Measurements from ENCODE around the gene BCL11B. TPM values are rescaled to one million over a fixed set of nuclear protein-coding genes. Genes with fewer than 3 reads are reported as not detected.

BCL11B gene
- total and polyA plus RNA-seq, 4 donors, result 0.04 to 0.42 (median 0.16) TPM

DNA sequence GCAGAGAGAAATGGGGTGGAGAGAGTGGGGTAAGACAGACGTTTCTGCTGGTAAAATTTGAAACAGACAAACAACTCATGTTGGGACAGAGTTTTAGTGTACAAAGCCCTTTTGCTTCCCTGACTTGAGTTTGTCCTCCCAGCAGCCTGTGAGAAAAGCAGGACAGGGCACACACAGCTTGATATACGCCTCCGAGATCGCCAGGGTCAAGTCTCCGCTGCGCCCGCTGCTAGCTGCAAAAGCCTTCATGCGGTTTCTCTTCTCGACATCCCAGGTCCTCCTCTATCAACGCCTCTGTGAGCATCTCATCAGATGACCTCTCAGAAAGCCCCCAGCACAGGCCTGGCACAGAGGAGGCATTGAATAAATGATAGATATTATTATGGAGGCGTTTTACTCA lies 9.4 kb upstream of the BCL11B start:
- Histone ChIP-seq H3K9ac (ENCODE audit: low read depth in 1 of 2, low read length in 2 of 2) (no peak overlapping the region), H3K4me1 (ENCODE audit: control insufficient read depth in 4 of 4, insufficient read depth in 4 of 4, low read length in 3 of 4) (no peaks in the 10 kb centered on the region), H3K27me3 (ENCODE audit: control insufficient read depth in 4 of 4, insufficient read depth in 4 of 4, low read length in 3 of 4) (peaks cover 0 to 5% (median under 1%) of the 10 kb centered on the region in 4 donors), H3K27ac (ENCODE audit: low read depth in 1 of 2, low read length in 2 of 2) (no peak overlapping the region), H3K9me3 (ENCODE audit: control insufficient read depth in 4 of 4, low read length in 3 of 4) (no peaks in the 10 kb centered on the region), H3K4me3 (ENCODE audit: low read depth in 1 of 3, low read length in 3 of 3) (no peak overlapping the region), H3K36me3 (ENCODE audit: control insufficient read depth in 4 of 4, insufficient read depth in 3 of 4, low read depth in 1 of 4, low read length in 3 of 4) (no peaks in the 10 kb centered on the region)
- TF ChIP-seq GABPA (IDR thresholded peaks at IDR 0.05 in 1 of 2, conservative IDR thresholded peaks at IDR 0.05 in 1 of 2), result no peak
- TF ChIP-seq JUND (IDR thresholded peaks at IDR 0.05), result no peak
- TF ChIP-seq SP1 (IDR thresholded peaks at IDR 0.05), result no peak
- TF ChIP-seq FOXA2 (IDR thresholded peaks at IDR 0.05), result no peak
- no peak for TF ChIP-seq NR2F2 (IDR thresholded peaks at IDR 0.05)
- TF ChIP-seq, protein P1, sequence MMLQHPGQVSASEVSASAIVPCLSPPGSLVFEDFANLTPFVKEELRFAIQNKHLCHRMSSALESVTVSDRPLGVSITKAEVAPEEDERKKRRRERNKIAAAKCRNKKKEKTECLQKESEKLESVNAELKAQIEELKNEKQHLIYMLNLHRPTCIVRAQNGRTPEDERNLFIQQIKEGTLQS (IDR thresholded peaks at IDR 0.05), result no peak
- TF ChIP-seq HNF4A (conservative IDR thresholded peaks at IDR 0.05), result no peak
- TF ChIP-seq, protein P2, sequence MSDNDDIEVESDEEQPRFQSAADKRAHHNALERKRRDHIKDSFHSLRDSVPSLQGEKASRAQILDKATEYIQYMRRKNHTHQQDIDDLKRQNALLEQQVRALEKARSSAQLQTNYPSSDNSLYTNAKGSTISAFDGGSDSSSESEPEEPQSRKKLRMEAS (IDR thresholded peaks at IDR 0.05), result no peak
- no peak for TF ChIP-seq HNF4G (IDR thresholded peaks at IDR 0.05)
- no peak for TF ChIP-seq FOXA1 (IDR thresholded peaks at IDR 0.05)
- TF ChIP-seq RXRA (IDR thresholded peaks at IDR 0.05), result no peak
- TF ChIP-seq YY1 (IDR thresholded peaks at IDR 0.05), result no peak
- no peak for TF ChIP-seq RAD21 (IDR thresholded peaks at IDR 0.05)
- TF ChIP-seq, protein P3, sequence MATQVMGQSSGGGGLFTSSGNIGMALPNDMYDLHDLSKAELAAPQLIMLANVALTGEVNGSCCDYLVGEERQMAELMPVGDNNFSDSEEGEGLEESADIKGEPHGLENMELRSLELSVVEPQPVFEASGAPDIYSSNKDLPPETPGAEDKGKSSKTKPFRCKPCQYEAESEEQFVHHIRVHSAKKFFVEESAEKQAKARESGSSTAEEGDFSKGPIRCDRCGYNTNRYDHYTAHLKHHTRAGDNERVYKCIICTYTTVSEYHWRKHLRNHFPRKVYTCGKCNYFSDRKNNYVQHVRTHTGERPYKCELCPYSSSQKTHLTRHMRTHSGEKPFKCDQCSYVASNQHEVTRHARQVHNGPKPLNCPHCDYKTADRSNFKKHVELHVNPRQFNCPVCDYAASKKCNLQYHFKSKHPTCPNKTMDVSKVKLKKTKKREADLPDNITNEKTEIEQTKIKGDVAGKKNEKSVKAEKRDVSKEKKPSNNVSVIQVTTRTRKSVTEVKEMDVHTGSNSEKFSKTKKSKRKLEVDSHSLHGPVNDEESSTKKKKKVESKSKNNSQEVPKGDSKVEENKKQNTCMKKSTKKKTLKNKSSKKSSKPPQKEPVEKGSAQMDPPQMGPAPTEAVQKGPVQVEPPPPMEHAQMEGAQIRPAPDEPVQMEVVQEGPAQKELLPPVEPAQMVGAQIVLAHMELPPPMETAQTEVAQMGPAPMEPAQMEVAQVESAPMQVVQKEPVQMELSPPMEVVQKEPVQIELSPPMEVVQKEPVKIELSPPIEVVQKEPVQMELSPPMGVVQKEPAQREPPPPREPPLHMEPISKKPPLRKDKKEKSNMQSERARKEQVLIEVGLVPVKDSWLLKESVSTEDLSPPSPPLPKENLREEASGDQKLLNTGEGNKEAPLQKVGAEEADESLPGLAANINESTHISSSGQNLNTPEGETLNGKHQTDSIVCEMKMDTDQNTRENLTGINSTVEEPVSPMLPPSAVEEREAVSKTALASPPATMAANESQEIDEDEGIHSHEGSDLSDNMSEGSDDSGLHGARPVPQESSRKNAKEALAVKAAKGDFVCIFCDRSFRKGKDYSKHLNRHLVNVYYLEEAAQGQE (IDR thresholded peaks at IDR 0.05), result no peak
- TF ChIP-seq, protein P4, sequence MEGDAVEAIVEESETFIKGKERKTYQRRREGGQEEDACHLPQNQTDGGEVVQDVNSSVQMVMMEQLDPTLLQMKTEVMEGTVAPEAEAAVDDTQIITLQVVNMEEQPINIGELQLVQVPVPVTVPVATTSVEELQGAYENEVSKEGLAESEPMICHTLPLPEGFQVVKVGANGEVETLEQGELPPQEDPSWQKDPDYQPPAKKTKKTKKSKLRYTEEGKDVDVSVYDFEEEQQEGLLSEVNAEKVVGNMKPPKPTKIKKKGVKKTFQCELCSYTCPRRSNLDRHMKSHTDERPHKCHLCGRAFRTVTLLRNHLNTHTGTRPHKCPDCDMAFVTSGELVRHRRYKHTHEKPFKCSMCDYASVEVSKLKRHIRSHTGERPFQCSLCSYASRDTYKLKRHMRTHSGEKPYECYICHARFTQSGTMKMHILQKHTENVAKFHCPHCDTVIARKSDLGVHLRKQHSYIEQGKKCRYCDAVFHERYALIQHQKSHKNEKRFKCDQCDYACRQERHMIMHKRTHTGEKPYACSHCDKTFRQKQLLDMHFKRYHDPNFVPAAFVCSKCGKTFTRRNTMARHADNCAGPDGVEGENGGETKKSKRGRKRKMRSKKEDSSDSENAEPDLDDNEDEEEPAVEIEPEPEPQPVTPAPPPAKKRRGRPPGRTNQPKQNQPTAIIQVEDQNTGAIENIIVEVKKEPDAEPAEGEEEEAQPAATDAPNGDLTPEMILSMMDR (IDR thresholded peaks at IDR 0.05; ENCODE audit: low read depth, low read length, missing input control), result no peak
- no peak for TF ChIP-seq EGR1 (IDR thresholded peaks at IDR 0.05; ENCODE audit: low read depth in 2 of 2)
- TF ChIP-seq, protein P5, sequence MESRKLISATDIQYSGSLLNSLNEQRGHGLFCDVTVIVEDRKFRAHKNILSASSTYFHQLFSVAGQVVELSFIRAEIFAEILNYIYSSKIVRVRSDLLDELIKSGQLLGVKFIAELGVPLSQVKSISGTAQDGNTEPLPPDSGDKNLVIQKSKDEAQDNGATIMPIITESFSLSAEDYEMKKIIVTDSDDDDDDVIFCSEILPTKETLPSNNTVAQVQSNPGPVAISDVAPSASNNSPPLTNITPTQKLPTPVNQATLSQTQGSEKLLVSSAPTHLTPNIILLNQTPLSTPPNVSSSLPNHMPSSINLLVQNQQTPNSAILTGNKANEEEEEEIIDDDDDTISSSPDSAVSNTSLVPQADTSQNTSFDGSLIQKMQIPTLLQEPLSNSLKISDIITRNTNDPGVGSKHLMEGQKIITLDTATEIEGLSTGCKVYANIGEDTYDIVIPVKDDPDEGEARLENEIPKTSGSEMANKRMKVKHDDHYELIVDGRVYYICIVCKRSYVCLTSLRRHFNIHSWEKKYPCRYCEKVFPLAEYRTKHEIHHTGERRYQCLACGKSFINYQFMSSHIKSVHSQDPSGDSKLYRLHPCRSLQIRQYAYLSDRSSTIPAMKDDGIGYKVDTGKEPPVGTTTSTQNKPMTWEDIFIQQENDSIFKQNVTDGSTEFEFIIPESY (IDR thresholded peaks at IDR 0.05), result no peak
- no peak for TF ChIP-seq TAF1 (conservative IDR thresholded peaks at IDR 0.05)
- 87% methylated on average over 11 of the region's 11 CpGs for WGBS
- no peak for DNase-seq (ENCODE audit: low spot score)

Measured in liver (tissue), 9 donors.